Epithelial cell of proximal tubule (primary cell): ENCODE results near the gene BEND4. TPM values are rescaled to one million over a fixed set of nuclear protein-coding genes. Genes with fewer than 3 reads are reported as not detected.
"Not testable (repeated sequence)": the region's sequence is repeated elsewhere in the genome, so short reads cannot be mapped to it uniquely, and the experiment has no call there.

ENCODE experiments used
- DNase-seq: peaks from one replicate; pipeline ENCODE4 v3.0.0-alpha.2; 2011; ENCODE audit warnings: low read depth
- H3K4me3 ChIP-seq: 2 replicates; pipeline ENCODE4 v1.5.1; 2011; ENCODE audit warnings: low read depth, mild to moderate bottlenecking, low read length
- CTCF ChIP-seq: conservative IDR thresholded peaks from 2 replicates; pipeline ENCODE4 v1.5.1; 2012; ENCODE audit warnings: low read depth, mild to moderate bottlenecking, low read length
- total RNA-seq: library from RNA; depleted of rRNA; stranded (reverse); fragments of >200 nt; gene quantifications from 2 replicates; pipeline ENCODE4 v1.2.3, GENCODE V29; 2015

BEND4 gene
- 0.06 and 0.14 TPM in 2 replicates for total RNA-seq

GRCh38 chr4:42152507-42153504, at the start of gene BEND4:
BEND4 (minus strand) TSS chr4:42152655; CDS start chr4:42152143, 512 bp downstream.
- no peak for DNase-seq
- peak within 1 kb of the TSS; percentile 26 for H3K4me3 ChIP-seq
- TF ChIP-seq CTCF = no peak

- DNase-seq = no peak
- TF ChIP-seq CTCF = no peak
- no peak overlapping the region for H3K4me3 ChIP-seq
Measured at GRCh38 chr4:42197341-42197740, 44.9 kb upstream of the BEND4 start.

GRCh38 chr4:42172921-42173320, 20.5 kb upstream of the BEND4 start:
- no peak for TF ChIP-seq CTCF
- no peak overlapping the region for H3K4me3 ChIP-seq
- no peak for DNase-seq

- no peak for TF ChIP-seq CTCF
- no peak overlapping the region for H3K4me3 ChIP-seq
- DNase-seq = no peak
Measured at GRCh38 chr4:42172128-42172790, 19.8 kb upstream of the BEND4 start.

GRCh38 chr4:42167709-42168108, 15.3 kb upstream of the BEND4 start:
- no peak for TF ChIP-seq CTCF
- DNase-seq = no peak
- H3K4me3 ChIP-seq = no peak overlapping the region

- not testable (repeated sequence) for DNase-seq, H3K4me3 ChIP-seq
Measured at GRCh38 chr4:42166186-42166585, 13.7 kb upstream of the BEND4 start.

- H3K4me3 ChIP-seq = no peak overlapping the region
- no peak for DNase-seq
- no peak for TF ChIP-seq CTCF
Measured at GRCh38 chr4:42159271-42160001, 7.0 kb upstream of the BEND4 start.
